ENCODE data around the gene SCN10A.

Gene SCN10A

DNA sequence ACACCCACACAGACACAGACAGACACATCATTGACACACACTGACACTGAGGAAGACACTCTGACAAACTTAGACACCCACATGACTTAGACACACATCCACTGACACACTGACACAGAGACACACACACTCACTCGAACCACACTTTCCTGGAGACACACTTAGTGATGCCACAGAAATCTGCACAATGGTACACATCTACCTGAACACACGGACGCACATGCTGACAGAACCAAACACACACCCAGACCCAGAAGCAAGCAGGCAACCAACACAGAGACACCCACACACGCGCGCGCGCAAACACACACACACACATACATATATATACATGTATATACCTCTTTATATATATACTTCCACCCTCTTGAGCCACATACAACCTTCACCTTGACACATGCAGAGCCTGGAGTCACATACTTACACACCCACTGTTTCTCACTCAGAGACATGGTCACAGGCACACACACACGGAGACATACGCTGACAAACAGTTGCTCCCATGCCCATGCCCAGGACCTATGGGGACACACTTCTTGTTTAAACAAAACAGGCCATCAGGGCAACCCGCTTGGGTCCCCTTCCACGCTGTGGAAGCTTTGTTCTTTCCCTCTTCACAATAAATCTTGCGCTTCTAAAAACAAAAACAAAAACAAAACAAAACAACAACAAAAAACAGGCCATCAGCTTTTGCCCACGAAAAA, 165.6 kb downstream of the SCN10A start:
- no peak for DNase-seq

- peak; percentile 29 to 68 for DNase-seq
Observed at GRCh38 chr3:38649500-38650247, 166.3 kb downstream of the SCN10A start, which contains the start of gene SCN5A. SCN5A (minus strand) TSS chr3:38649687; CDS start chr3:38633307, 16,380 bp downstream.

GRCh38 chr3:38648659-38649499, 167.1 kb downstream of the SCN10A start:
- no peak for DNase-seq

GRCh38 chr3:38648024-38648658, 167.9 kb downstream of the SCN10A start:
- no peak for DNase-seq

GRCh38 chr3:38647217-38647970, 168.6 kb downstream of the SCN10A start:
- no peak for DNase-seq
